Neuronal stem cell (in vitro differentiated cells): ENCODE measurements around the gene SYPL2.

Source experiments
- DNase-seq: peaks from one replicate; pipeline ENCODE4 v3.0.0-alpha.2; 2013; ENCODE audit warnings: low spot score
- H2AFZ ChIP-seq: one replicate; pipeline ENCODE4 v1.6.1; 2013; ENCODE audit warnings: mild to moderate bottlenecking, low read length, inconsistent platforms
- H2AK5ac ChIP-seq: 2 replicates; pipeline ENCODE4 v1.6.1; 2013; ENCODE audit warnings: low read depth, mild to moderate bottlenecking, inconsistent platforms, low read length, moderate library complexity, mixed read lengths
- H2BK120ac ChIP-seq: 2 replicates; pipeline ENCODE4 v1.6.1; 2013; ENCODE audit warnings: low read depth, mild to moderate bottlenecking, inconsistent platforms, low read length, moderate library complexity, mixed read lengths
- H2BK12ac ChIP-seq: one replicate; pipeline ENCODE4 v1.6.1; 2013; ENCODE audit warnings: low read length, inconsistent platforms
- H2BK15ac ChIP-seq: 2 replicates; pipeline ENCODE4 v1.6.1; 2013; ENCODE audit warnings: mild to moderate bottlenecking, low read length, inconsistent platforms, mixed read lengths
- H2BK5ac ChIP-seq: one replicate; pipeline ENCODE4 v1.6.1; 2013; ENCODE audit warnings: inconsistent platforms, mild to moderate bottlenecking, low read length, moderate library complexity
- H3K14ac ChIP-seq: one replicate; pipeline ENCODE4 v1.6.1; 2013; ENCODE audit warnings: low read length, inconsistent platforms
- H3K18ac ChIP-seq: 2 replicates; pipeline ENCODE4 v1.6.1; 2013; ENCODE audit warnings: low read length, inconsistent platforms
- H3K23ac ChIP-seq: 2 replicates; pipeline ENCODE4 v1.6.1; 2013; ENCODE audit warnings: low read depth, mild to moderate bottlenecking, mixed read lengths, low read length, inconsistent platforms; ENCODE audit not compliant: poor library complexity
- H3K27ac ChIP-seq: replicated peaks from 3 replicates; pipeline ENCODE4 v1.5.1; 2013; ENCODE audit warnings: low read length, inconsistent platforms
- H3K27me3 ChIP-seq, 3 experiments: 2 replicates each; pipeline ENCODE4 v1.6.1; 2013; ENCODE audit warnings: low read length in 3 of 3, mild to moderate bottlenecking in 2 of 3, inconsistent platforms in 1 of 3, low read depth in 1 of 3, mixed read lengths in 1 of 3, moderate library complexity in 1 of 3; ENCODE audit not compliant: control insufficient read depth in 3 of 3, insufficient read depth in 3 of 3
- H3K36me3 ChIP-seq, 2 donors: replicated peaks in 1 of 2; 2 replicates each; pipeline ENCODE4 v1.6.1; 2013; ENCODE audit warnings: low read length in 2 of 2; ENCODE audit not compliant: control insufficient read depth in 2 of 2, insufficient read depth in 2 of 2
- H3K4ac ChIP-seq: 2 replicates; pipeline ENCODE4 v1.6.1; 2013; ENCODE audit warnings: inconsistent platforms, mild to moderate bottlenecking, low read length, moderate library complexity
- H3K4me1 ChIP-seq, 2 donors: 1 replicate in 1 of 2; 2 replicates in 1 of 2; pipeline ENCODE4 v1.6.1; 2013; ENCODE audit warnings: low read length in 2 of 2, low read depth in 1 of 2; ENCODE audit not compliant: control insufficient read depth in 2 of 2, insufficient read depth in 1 of 2
- H3K4me2 ChIP-seq: one replicate; pipeline ENCODE4 v1.6.1; 2013; ENCODE audit warnings: mild to moderate bottlenecking, low read length, inconsistent platforms; ENCODE audit not compliant: insufficient read depth, poor library complexity, severe bottlenecking
- H3K4me3 ChIP-seq, 2 donors: 2 replicates each; pipeline ENCODE4 v1.5.1; 2013; ENCODE audit warnings: low read length in 2 of 2, mild to moderate bottlenecking in 2 of 2, inconsistent platforms in 1 of 2, moderate library complexity in 1 of 2
- H3K79me1 ChIP-seq: one replicate; pipeline ENCODE4 v1.6.1; 2013; ENCODE audit warnings: low read depth, mild to moderate bottlenecking, inconsistent platforms, low read length, moderate library complexity
- H3K9ac ChIP-seq: one replicate; pipeline ENCODE4 v1.6.1; 2013; ENCODE audit warnings: mild to moderate bottlenecking, low read depth, low read length, inconsistent platforms; ENCODE audit not compliant: poor library complexity
- H3K9me3 ChIP-seq, 2 donors: replicated peaks in 1 of 2; 2 replicates each; pipeline versions ENCODE3 to v1.6.1; 2013; ENCODE audit warnings: low read length in 2 of 2, mild to moderate bottlenecking in 2 of 2, inconsistent platforms in 1 of 2, low read depth in 1 of 2, mixed read lengths in 1 of 2, moderate library complexity in 1 of 2; ENCODE audit not compliant: control insufficient read depth in 2 of 2, insufficient read depth in 1 of 2
- H4K8ac ChIP-seq: one replicate; pipeline ENCODE4 v1.6.1; 2013; ENCODE audit warnings: low read depth, mild to moderate bottlenecking, inconsistent platforms, low read length, moderate library complexity
- H4K91ac ChIP-seq: one replicate; pipeline ENCODE4 v1.6.1; 2013; ENCODE audit warnings: low read length, low read depth, mild to moderate bottlenecking, inconsistent platforms; ENCODE audit not compliant: poor library complexity
- WGBS, 2 donors: extraction: QIAGEN DNeasy Blood & Tissue Kit; methylation state at CpG; one replicate each; pipeline ENCODE4 v1.1.7; 2013; ENCODE audit warnings: missing lambda C conversion rate in 2 of 2, mixed read lengths in 1 of 2; ENCODE audit not compliant: insufficient read length in 2 of 2, insufficient replicate concordance in 1 of 2; ENCODE audit errors: extremely low coverage in 2 of 2; 5-methylcytosine and 5-hydroxymethylcytosine counted together

SYPL2 gene

GRCh38 chr1:109499661-109500536 lies 33.6 kb downstream of the SYPL2 start:
- Histone ChIP-seq H3K79me1 (no peaks in the 10 kb centered on the region), H2BK120ac (no peak overlapping the region), H3K4me1 (peaks cover 12 to 19% of the 10 kb centered on the region in 2 donors), H3K27me3 (no peaks in the 10 kb centered on the region), H3K4ac (no peak overlapping the region), H2BK5ac (no peak overlapping the region), H3K9ac (no peak overlapping the region), H2AK5ac (no peak overlapping the region), H4K91ac (no peak overlapping the region), H4K8ac (no peak overlapping the region), H2BK12ac (no peak overlapping the region), H3K4me3 (no peak overlapping the region), H3K14ac (no peak overlapping the region), H2BK15ac (no peak overlapping the region), H2AFZ (no peak overlapping the region), H3K36me3 (peaks cover 10 to 28% of the 10 kb centered on the region in 2 donors), H3K18ac (peak overlapping the region; percentile 18), H3K23ac (no peak overlapping the region), H3K27ac (no peak overlapping the region), H3K9me3 (no peaks in the 10 kb centered on the region), H3K4me2 (no peak overlapping the region)
- no peak for DNase-seq
- WGBS, 2 donors, result no CpG with 5 or more reads among the region's 4 CpGs

GRCh38 chr1:109500941-109501381 lies 34.6 kb downstream of the SYPL2 start:
- Histone ChIP-seq H3K27ac (peak overlapping the region; percentile 13), H2BK15ac (no peak overlapping the region), H3K9ac (no peak overlapping the region), H2BK120ac (no peak overlapping the region), H3K23ac (no peak overlapping the region), H4K8ac (no peak overlapping the region), H4K91ac (no peak overlapping the region), H2AK5ac (no peak overlapping the region), H3K27me3 (no peaks in the 10 kb centered on the region), H2AFZ (no peak overlapping the region), H3K4me2 (no peak overlapping the region), H3K9me3 (no peaks in the 10 kb centered on the region), H3K4me3 (peak overlapping the region in 1 of 2 donors; percentile 6), H3K4me1 (peaks cover 12 to 19% of the 10 kb centered on the region in 2 donors), H2BK5ac (no peak overlapping the region), H3K79me1 (no peaks in the 10 kb centered on the region), H2BK12ac (no peak overlapping the region), H3K36me3 (peaks cover 9 to 22% of the 10 kb centered on the region in 2 donors), H3K4ac (no peak overlapping the region), H3K18ac (no peak overlapping the region), H3K14ac (no peak overlapping the region)
- no peak for DNase-seq
- WGBS, 2 donors, result no CpG with 5 or more reads among the region's 5 CpGs

DNA sequence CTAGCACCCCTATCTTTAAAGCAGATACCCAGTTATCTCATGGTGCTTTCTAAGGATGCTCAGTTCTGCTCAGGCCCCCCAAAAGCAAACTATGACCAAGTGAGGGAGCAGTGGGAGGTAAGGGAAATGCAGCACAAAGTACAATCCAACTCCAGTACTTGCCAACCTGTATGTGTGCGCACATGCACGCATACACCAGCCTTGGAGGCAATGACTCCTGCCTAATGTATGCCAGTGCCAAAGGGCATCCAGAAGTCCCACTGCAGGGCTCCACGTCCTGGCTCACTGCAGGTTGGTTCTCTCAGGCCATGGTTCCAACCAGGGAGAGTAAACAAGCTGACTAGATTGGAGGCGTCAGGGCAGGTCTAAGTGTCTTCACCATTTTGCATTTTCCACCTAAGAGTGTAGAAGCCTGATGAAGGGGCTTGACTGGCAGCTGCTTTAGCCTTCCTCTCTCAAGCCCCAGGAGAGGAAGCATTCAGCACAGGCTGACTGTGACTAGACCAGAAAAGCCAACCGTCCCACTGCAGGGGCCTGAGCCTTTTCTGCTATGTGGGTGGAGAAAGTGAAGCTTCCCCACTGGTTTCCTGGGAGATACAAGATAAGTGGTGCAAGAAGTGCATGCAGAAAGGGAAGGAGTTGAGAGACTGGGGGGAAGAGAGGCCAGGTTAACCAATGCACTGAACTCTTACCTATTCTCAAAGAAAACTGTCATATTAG lies 35.5 kb downstream of the SYPL2 start:
- Histone ChIP-seq H3K4me3 (no peak overlapping the region), H4K91ac (no peak overlapping the region), H3K4ac (no peak overlapping the region), H4K8ac (no peak overlapping the region), H3K79me1 (no peaks in the 10 kb centered on the region), H3K36me3 (peaks cover 5 to 15% of the 10 kb centered on the region in 2 donors), H3K27me3 (no peaks in the 10 kb centered on the region), H2BK15ac (no peak overlapping the region), H3K9me3 (no peaks in the 10 kb centered on the region), H2AK5ac (peak overlapping the region; percentile 23), H3K4me1 (peaks cover 12 to 19% of the 10 kb centered on the region in 2 donors), H3K27ac (no peak overlapping the region), H2BK120ac (no peak overlapping the region), H2AFZ (no peak overlapping the region), H3K4me2 (no peak overlapping the region), H2BK5ac (no peak overlapping the region), H3K9ac (no peak overlapping the region), H3K23ac (no peak overlapping the region), H3K18ac (peak overlapping the region; percentile 69), H3K14ac (no peak overlapping the region), H2BK12ac (no peak overlapping the region)
- no peak for DNase-seq
- WGBS, 2 donors, result no CpG with 5 or more reads among the region's 5 CpGs

DNA sequence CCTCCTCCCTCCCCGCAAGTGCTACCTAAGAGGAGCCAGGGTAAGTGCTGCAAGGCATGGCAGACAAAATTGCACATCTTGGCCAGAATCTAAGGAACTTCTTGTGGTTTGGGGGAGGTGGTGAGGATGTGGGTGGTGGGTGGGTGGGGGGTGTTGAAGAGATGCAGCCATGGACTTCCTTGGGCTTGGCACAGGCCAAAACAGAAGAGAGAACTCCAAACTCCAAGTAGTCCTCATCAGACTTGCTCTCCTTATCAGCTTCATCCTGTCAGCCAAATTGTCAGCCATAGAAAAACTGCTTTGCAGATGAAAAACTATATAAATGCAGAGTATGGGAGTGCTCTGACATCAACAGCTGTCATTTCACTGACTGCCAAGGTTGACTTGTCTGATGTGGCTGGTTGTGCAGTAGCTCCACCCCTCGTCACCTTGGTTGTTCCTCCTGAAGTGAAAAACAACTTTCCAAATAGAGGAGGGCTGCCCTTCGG lies 36.1 kb downstream of the SYPL2 start:
- Histone ChIP-seq H3K14ac (no peak overlapping the region), H3K9ac (no peak overlapping the region), H2AFZ (no peak overlapping the region), H3K18ac (no peak overlapping the region), H3K4ac (no peak overlapping the region), H2BK120ac (no peak overlapping the region), H4K91ac (no peak overlapping the region), H3K4me3 (no peak overlapping the region), H3K36me3 (peaks cover 5 to 15% of the 10 kb centered on the region in 2 donors), H4K8ac (no peak overlapping the region), H3K27ac (no peak overlapping the region), H3K27me3 (no peaks in the 10 kb centered on the region), H3K4me1 (peaks cover 12 to 17% of the 10 kb centered on the region in 2 donors), H3K9me3 (no peaks in the 10 kb centered on the region), H2AK5ac (no peak overlapping the region), H2BK5ac (no peak overlapping the region), H3K4me2 (no peak overlapping the region), H2BK12ac (no peak overlapping the region), H3K23ac (no peak overlapping the region), H3K79me1 (no peaks in the 10 kb centered on the region), H2BK15ac (no peak overlapping the region)
- no CpG with 5 or more reads among the region's 3 CpGs for WGBS, 2 donors
- no peak for DNase-seq
